Duodenal mucosa (tissue), 2 donors: ENCODE data around the gene ADD1.

Experiments used
- H3K27ac ChIP-seq: one replicate; pipeline ENCODE4 v1.7.0; 2013; ENCODE audit warnings: low read depth, low read length
- H3K27me3 ChIP-seq, 2 donors: one replicate each; pipeline ENCODE4 v1.7.0; 2013; ENCODE audit warnings: low read length in 2 of 2, control low read depth in 1 of 2; ENCODE audit not compliant: insufficient read depth in 2 of 2, control insufficient read depth in 1 of 2
- H3K36me3 ChIP-seq, 2 donors: one replicate each; pipeline ENCODE4 v1.7.0; 2013; ENCODE audit warnings: low read length in 2 of 2, control low read depth in 1 of 2; ENCODE audit not compliant: insufficient read depth in 2 of 2, control insufficient read depth in 1 of 2
- H3K4me1 ChIP-seq, 2 donors: one replicate each; pipeline ENCODE4 v1.7.0; 2013; ENCODE audit warnings: low read length in 2 of 2, control low read depth in 1 of 2; ENCODE audit not compliant: insufficient read depth in 2 of 2, control insufficient read depth in 1 of 2
- H3K4me3 ChIP-seq, 2 donors: one replicate each; pipeline ENCODE4 v1.7.0; 2013; ENCODE audit warnings: low read length in 2 of 2, low read depth in 1 of 2
- H3K9ac ChIP-seq, 2 donors: one replicate each; pipeline ENCODE4 v1.7.0; 2013; ENCODE audit warnings: low read length in 2 of 2, low read depth in 1 of 2
- H3K9me3 ChIP-seq, 2 donors: one replicate each; pipeline ENCODE4 v1.7.0; 2013; ENCODE audit warnings: low read length in 2 of 2, control low read depth in 1 of 2; ENCODE audit not compliant: control insufficient read depth in 1 of 2

ADD1 gene

DNA sequence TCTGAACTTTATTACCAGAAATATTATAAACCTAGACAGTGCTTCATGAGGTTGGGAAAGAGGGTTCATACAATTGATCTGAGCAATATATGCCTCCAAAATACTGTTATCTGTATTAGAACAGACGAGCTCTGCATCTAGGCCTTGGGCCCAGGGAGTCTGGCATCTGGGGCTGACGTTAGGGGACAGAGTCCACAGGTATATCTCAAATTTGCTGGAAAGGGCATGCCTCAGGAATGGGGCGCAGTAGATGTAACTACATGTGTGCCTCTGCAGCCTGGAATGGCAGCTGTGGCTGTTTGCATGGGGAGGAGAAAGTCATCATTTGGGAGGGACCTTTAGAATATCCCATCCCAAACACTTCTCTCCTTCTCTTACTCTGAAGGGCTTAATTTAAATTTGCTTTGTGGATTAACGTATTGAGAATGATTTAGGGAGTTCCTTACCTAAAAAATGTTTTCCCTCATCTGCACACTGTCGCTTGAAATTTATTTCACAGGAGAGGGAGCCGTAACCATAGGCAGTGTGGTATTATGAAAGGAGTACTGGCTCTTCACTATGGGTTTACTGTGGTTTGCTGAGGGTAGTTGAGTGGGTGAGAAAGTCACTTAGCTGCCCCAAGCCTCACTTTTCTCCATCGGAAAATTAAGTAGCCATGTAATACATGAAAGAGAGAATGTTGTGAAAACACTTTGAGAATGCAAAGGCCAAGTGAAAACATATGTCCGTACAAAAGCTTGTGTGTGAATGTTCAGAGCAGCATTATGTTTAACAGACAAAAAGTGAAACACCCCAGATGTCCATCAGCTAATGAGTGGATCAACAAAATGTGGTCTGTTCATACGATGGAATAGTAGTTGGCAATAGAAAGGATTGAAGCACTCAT is 5.9 kb downstream of the ADD1 start:
- Histone ChIP-seq H3K9ac (peak overlapping the region in 1 of 2 donors; percentile 42), H3K4me3 (peak overlapping the region in 1 of 2 donors; percentile 6), H3K27me3 (no peaks in the 10 kb centered on the region), H3K27ac (peak overlapping the region; percentile 1), H3K4me1 (peaks cover 52 to 61% of the 10 kb centered on the region in 2 donors), H3K9me3 (no peaks in the 10 kb centered on the region), H3K36me3 (peaks cover 0 to 14% of the 10 kb centered on the region in 2 donors)

DNA sequence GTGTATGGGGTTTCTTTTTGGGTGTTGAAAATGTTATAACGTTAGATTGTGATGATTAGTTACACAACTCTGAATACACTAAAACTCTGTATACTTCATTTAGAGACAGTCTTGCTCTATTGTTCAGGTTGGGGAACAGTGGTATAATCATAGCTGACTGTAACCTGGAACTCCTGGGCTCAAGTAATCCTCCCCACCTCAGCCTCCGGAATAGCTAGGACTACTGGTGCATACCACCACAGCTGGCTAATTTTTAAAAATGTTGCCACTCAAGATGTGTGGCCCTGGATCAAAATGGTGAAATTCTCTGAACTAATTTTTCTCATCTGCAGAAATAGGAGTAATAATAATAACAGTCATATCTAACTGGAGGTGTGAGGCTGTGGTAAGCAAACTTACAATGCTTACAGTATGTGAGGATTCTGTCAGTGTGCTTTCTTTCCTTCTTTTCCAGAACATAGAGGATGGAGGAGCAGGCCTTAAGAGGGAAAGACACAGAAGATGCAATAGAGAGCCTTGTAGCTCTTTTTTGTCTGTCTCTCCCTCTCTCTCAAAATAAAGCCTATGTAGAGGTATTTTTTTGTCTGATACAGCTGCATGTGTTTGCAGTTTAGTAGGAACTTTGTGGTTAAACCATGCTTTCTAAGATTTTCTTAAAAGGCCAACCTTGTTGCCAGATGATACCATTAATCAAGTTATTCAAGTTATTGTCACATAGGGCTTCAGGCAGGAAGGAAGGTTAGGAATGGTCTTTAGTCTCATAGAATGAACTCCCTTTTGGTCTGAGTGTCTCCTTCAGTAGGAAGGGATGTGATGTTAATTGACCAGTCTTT is 7.5 kb downstream of the ADD1 start:
- H3K4me1 ChIP-seq: peaks cover 42 to 52% of the 10 kb centered on the region in 2 donors
- H3K4me3 ChIP-seq: no peak overlapping the region
- H3K9me3 ChIP-seq: no peaks in the 10 kb centered on the region
- no peaks in the 10 kb centered on the region for H3K27me3 ChIP-seq
- H3K27ac ChIP-seq: no peak overlapping the region
- H3K9ac ChIP-seq: peak overlapping the region in 1 of 2 donors; percentile 25
- peaks cover 0 to 21% of the 10 kb centered on the region in 2 donors for H3K36me3 ChIP-seq

DNA sequence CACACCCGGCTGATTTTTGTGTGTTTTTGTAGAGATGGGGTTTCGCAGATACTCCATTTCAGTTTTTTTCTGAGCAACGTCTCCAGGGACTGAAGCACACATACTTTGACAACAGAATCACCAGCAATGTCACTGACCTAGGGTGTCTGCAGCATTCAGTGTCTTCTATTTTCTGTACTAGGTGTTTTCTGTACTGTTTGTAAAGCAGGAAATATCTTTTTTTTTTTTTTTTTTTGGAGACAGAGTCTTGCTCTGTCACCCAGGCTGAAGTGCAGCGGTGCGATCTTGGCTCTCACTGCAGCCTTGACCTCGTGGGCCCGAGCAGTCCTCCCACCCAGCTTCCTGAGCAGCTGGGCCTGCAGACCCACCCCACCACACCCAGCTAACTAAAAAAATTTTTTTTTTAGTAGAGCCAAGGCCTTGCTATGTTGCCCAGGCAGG is 8.9 kb downstream of the ADD1 start:
- Histone ChIP-seq H3K9me3 (no peaks in the 10 kb centered on the region), H3K36me3 (peaks cover 0 to 21% of the 10 kb centered on the region in 2 donors), H3K9ac (peak overlapping the region in 1 of 2 donors; percentile 37), H3K4me1 (peaks cover 41 to 55% of the 10 kb centered on the region in 2 donors), H3K27ac (no peak overlapping the region), H3K4me3 (no peak overlapping the region), H3K27me3 (no peaks in the 10 kb centered on the region)

- Histone ChIP-seq H3K4me1 (peaks cover 49 to 57% of the 10 kb centered on the region in 2 donors), H3K27me3 (no peaks in the 10 kb centered on the region), H3K9me3 (no peaks in the 10 kb centered on the region), H3K9ac (no peak overlapping the region), H3K4me3 (no peak overlapping the region), H3K27ac (no peak overlapping the region), H3K36me3 (peaks cover 0 to 21% of the 10 kb centered on the region in 2 donors)
Observed at GRCh38 chr4:2855584-2855983, 11.9 kb downstream of the ADD1 start.

- no peaks in the 10 kb centered on the region for H3K9me3 ChIP-seq
- H3K36me3 ChIP-seq: peaks cover 0 to 21% of the 10 kb centered on the region in 2 donors
- no peak overlapping the region for H3K4me3 ChIP-seq
- H3K27me3 ChIP-seq: no peaks in the 10 kb centered on the region
- H3K9ac ChIP-seq: no peak overlapping the region
- H3K4me1 ChIP-seq: peaks cover 49 to 64% of the 10 kb centered on the region in 2 donors
- no peak overlapping the region for H3K27ac ChIP-seq
Observed at GRCh38 chr4:2856266-2856665, 12.6 kb downstream of the ADD1 start.

DNA sequence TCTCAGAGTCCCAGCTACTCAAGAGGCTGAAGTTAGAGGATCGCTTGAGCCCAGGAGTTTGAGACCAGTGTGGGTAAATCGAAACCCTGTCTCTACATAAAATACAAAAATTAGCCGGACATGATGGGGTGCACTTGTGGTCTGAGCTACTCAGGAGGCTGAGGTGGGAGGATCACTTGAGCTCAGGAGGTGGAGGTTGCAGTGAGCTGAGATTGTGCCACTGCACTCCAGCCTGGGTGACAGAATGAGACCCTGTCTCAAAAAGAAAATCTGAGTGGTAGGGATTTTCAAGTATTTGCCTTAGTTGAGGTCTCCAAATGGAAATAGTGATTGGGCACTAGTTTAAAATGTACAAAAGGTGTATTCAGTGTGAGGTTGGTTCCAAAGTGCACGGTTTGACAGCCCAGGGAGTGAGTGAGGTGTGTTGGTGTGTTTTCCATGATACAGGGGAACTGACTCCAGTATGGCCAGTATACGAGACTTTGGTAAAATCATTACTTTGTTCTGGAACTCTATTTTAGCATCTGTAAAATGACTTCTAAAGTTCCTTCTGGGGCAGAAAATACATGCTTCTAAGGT is 13.8 kb downstream of the ADD1 start:
- Histone ChIP-seq H3K9me3 (no peaks in the 10 kb centered on the region), H3K9ac (no peak overlapping the region), H3K27me3 (no peaks in the 10 kb centered on the region), H3K27ac (no peak overlapping the region), H3K36me3 (peaks cover 0 to 21% of the 10 kb centered on the region in 2 donors), H3K4me3 (no peak overlapping the region), H3K4me1 (peaks cover 56 to 73% of the 10 kb centered on the region in 2 donors)

GRCh38 chr4:2858451-2859217 is 15.0 kb downstream of the ADD1 start:
- peaks cover 60 to 76% of the 10 kb centered on the region in 2 donors for H3K4me1 ChIP-seq
- no peaks in the 10 kb centered on the region for H3K27me3 ChIP-seq
- peaks cover 0 to 15% of the 10 kb centered on the region in 2 donors for H3K36me3 ChIP-seq
- no peak overlapping the region for H3K27ac ChIP-seq
- H3K9me3 ChIP-seq: no peaks in the 10 kb centered on the region
- no peak overlapping the region for H3K4me3 ChIP-seq
- H3K9ac ChIP-seq: no peak overlapping the region

GRCh38 chr4:2859514-2859913 is 15.9 kb downstream of the ADD1 start:
- no peaks in the 10 kb centered on the region for H3K27me3 ChIP-seq
- no peaks in the 10 kb centered on the region for H3K9me3 ChIP-seq
- H3K36me3 ChIP-seq: peaks cover 0 to 7% of the 10 kb centered on the region in 2 donors
- no peak overlapping the region for H3K9ac ChIP-seq
- no peak overlapping the region for H3K4me3 ChIP-seq
- peaks cover 64 to 74% of the 10 kb centered on the region in 2 donors for H3K4me1 ChIP-seq
- H3K27ac ChIP-seq: no peak overlapping the region
